ENCODE data around the gene UBE2F.

DNA sequence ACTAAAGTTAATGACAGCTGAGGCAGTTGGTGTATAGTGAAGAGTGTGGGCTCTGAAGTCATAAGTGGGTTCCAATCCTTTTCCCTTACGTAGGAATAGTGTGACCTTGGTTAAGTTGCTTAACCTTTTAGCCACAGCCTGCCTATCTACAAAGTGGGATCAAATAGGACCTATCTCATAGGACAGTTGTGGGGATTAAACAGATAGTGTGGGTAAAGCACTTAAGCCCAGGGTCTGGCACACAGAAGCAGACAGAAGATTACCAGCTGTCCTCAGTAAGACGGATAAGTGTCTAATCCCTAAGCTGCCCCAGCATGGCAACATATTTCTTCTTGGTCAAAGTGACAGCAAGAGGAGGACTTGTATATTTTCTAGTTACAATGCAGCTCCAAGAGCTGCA, 28.2 kb downstream of the UBE2F start:
- TF ChIP-seq, protein P1, sequence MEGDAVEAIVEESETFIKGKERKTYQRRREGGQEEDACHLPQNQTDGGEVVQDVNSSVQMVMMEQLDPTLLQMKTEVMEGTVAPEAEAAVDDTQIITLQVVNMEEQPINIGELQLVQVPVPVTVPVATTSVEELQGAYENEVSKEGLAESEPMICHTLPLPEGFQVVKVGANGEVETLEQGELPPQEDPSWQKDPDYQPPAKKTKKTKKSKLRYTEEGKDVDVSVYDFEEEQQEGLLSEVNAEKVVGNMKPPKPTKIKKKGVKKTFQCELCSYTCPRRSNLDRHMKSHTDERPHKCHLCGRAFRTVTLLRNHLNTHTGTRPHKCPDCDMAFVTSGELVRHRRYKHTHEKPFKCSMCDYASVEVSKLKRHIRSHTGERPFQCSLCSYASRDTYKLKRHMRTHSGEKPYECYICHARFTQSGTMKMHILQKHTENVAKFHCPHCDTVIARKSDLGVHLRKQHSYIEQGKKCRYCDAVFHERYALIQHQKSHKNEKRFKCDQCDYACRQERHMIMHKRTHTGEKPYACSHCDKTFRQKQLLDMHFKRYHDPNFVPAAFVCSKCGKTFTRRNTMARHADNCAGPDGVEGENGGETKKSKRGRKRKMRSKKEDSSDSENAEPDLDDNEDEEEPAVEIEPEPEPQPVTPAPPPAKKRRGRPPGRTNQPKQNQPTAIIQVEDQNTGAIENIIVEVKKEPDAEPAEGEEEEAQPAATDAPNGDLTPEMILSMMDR (conservative IDR thresholded peaks at IDR 0.05; ENCODE audit: low read length), result no peak
- no peak for TF ChIP-seq EZH2phosphoT487 (IDR thresholded peaks at IDR 0.05; ENCODE audit: borderline replicate concordance, low read depth, low read length)
